Ishikawa (cell line): ENCODE results near the gene PRKCH.
A peak's percentile ranks its signal among the peaks of the same experiment; 100 is the strongest.

Experiments
- CEBPB ChIP-seq: IDR thresholded peaks from 2 replicates; pipeline ENCODE4 v1.6.1; 2012
- CREB1 ChIP-seq: IDR thresholded peaks from 2 replicates; pipeline ENCODE4 v1.6.1; 2012; ENCODE audit warnings: low read depth
- EGR1 ChIP-seq: IDR thresholded peaks from 2 replicates; pipeline ENCODE4 v1.6.1; 2012
- EP300 ChIP-seq: IDR thresholded peaks from 2 replicates; pipeline ENCODE4 v1.6.1; 2012; ENCODE audit warnings: borderline replicate concordance
- FOXM1 ChIP-seq: IDR thresholded peaks from 2 replicates; pipeline ENCODE4 v1.6.1; 2012; ENCODE audit warnings: low read depth, borderline replicate concordance
- NFIC ChIP-seq: IDR thresholded peaks from 2 replicates; pipeline ENCODE4 v1.6.1; 2012
- RAD21 ChIP-seq: IDR thresholded peaks from 2 replicates; pipeline ENCODE4 v1.6.1; 2012; ENCODE audit warnings: low read depth
- TAF1 ChIP-seq: IDR thresholded peaks from 2 replicates; pipeline ENCODE4 v1.6.1; 2012; ENCODE audit warnings: low read depth, mild to moderate bottlenecking
- TCF12 ChIP-seq: IDR thresholded peaks from 2 replicates; pipeline ENCODE4 v1.6.1; 2012; ENCODE audit warnings: low read depth
- TEAD4 ChIP-seq: IDR thresholded peaks from 2 replicates; pipeline ENCODE4 v1.6.1; 2012
- YY1 ChIP-seq: IDR thresholded peaks from 2 replicates; pipeline ENCODE4 v1.6.1; 2012; ENCODE audit warnings: low read depth
- ZBTB7A ChIP-seq: IDR thresholded peaks from 2 replicates; pipeline ENCODE4 v1.6.1; 2012; ENCODE audit warnings: low read depth
- TF ChIP-seq, protein P1 (sequence below): IDR thresholded peaks from 2 replicates; pipeline ENCODE4 v1.6.1; 2012
- TF ChIP-seq, protein P2 (sequence below): IDR thresholded peaks from 2 replicates; pipeline ENCODE4 v1.6.1; 2012
- TF ChIP-seq, protein P3 (sequence below): IDR thresholded peaks from 2 replicates; pipeline ENCODE4 v1.6.1; 2012; ENCODE audit warnings: low read depth, mild to moderate bottlenecking

The PRKCH gene

DNA sequence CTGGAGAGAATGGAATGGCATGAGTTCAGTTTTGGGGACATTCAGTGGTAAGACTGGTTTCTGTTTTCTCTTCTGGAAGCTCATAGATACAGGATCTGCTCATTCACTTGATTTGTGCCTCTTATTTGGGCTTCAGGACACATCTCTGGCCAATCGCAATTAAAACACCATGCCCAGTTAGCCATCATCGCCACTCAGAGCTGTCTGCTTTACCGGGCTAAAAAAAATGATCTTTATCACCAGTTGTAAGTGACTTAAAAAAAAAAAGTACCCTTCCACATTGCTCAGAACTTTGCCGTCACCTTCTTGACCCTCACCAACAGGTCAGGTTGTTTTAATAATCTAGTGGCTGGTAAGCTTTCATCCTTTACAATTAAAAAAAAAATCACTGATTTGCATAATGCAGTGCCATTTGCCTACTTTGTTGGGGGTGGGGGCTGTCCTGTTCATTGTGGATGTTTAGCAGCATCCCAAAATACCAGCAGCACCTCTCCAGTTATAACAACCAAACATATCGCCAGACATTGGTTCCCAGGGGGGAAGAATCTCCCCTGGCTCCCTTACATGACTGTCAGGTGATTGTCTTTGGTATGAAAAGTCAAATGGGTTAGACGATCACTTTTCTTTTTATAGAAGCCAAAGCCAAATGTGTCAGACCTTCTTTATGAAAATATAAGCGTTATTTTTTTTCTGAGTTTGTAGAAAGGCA is 150.1 kb downstream of the PRKCH start:
- TF ChIP-seq TAF1 (no peak), YY1 (no peak), CREB1 (no peak), EGR1 (no peak), EP300 (no peak)
- TF ChIP-seq, protein P1, sequence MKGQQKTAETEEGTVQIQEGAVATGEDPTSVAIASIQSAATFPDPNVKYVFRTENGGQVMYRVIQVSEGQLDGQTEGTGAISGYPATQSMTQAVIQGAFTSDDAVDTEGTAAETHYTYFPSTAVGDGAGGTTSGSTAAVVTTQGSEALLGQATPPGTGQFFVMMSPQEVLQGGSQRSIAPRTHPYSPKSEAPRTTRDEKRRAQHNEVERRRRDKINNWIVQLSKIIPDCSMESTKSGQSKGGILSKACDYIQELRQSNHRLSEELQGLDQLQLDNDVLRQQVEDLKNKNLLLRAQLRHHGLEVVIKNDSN: no peak
- TF ChIP-seq, protein P2, sequence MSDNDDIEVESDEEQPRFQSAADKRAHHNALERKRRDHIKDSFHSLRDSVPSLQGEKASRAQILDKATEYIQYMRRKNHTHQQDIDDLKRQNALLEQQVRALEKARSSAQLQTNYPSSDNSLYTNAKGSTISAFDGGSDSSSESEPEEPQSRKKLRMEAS: no peak

DNA sequence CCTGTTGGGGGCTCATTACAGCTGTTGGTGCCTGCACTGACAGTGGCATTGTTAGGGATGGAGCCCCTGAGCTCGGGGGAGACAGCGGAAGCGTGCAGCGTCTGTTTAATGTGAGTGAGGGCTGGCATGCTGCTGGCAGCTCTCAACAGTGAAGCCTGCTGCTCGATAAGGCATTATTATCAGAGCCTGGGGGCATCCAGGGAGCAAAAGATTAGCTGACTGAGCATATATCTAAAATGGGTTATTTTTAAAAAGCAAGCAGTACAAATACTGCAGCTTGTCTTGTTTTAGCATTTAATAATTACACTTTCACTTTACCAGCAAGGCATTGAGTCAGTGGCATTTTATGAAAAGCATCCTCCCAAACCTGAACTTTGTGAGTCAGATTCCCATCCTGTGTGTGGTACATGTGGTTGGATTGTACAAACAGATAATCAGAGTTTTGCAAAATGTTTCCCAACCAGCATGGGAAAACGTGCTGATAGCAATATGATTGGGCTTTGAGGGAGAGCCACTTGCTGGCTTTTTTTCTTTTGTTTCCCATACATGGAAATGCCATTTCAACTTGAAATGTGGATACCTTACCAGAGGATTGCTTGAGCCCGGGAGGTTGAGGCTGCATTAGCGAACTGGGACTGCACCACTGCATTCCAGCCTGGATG is 150.8 kb downstream of the PRKCH start:
- TF ChIP-seq YY1: no peak
- no peak for TF ChIP-seq EP300
- no peak for TF ChIP-seq TCF12

DNA sequence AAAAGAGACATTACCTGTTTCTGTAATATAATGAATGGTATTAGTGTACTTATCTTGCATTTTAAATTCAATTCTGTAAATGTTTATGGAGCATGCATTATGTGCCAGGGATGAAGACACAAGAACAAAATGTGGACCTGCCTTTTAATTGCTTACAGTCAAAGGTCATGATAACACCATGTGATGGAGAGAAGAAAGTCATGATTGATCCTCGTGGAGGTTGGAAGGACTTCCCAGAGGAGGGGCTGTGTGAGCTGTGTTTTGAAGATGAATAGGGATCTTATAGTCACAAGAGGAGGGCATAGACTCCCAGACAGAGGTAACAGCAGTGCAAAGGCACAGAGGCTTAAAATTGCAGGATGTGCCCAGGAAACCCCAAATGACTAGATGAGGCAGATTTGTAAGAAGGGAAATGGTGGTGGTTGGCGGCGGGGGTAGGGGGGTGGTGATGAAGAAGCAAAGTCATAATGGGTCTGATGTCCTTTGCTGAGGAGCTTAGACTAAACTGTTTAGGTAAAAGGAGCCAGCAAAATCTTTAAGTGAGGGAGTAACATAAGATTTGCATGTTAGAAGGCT is 151.5 kb downstream of the PRKCH start:
- TF ChIP-seq TAF1 (no peak), EGR1 (no peak), YY1 (no peak), TCF12 (no peak), RAD21 (no peak), NFIC (no peak), TEAD4 (no peak)

DNA sequence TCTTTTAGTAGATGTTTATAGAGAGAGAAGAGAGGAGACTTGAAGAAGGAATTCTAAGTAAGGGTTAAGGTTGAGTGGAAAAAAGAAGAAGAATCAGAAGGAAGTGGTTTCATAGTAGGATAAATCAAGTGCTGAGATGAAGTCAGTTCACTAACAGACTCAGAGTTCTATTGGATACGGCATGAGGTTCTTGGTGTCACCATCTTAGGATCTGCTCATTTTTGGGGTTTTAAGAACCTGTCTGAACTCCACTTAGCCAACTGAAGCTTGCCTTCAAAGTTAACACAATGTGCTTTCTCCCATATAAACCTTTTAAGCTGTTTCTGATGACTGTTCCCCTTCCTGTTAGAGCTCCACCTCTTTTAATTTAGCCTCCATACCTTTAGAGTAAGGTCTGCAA is 152.6 kb downstream of the PRKCH start:
- TF ChIP-seq, protein P3, sequence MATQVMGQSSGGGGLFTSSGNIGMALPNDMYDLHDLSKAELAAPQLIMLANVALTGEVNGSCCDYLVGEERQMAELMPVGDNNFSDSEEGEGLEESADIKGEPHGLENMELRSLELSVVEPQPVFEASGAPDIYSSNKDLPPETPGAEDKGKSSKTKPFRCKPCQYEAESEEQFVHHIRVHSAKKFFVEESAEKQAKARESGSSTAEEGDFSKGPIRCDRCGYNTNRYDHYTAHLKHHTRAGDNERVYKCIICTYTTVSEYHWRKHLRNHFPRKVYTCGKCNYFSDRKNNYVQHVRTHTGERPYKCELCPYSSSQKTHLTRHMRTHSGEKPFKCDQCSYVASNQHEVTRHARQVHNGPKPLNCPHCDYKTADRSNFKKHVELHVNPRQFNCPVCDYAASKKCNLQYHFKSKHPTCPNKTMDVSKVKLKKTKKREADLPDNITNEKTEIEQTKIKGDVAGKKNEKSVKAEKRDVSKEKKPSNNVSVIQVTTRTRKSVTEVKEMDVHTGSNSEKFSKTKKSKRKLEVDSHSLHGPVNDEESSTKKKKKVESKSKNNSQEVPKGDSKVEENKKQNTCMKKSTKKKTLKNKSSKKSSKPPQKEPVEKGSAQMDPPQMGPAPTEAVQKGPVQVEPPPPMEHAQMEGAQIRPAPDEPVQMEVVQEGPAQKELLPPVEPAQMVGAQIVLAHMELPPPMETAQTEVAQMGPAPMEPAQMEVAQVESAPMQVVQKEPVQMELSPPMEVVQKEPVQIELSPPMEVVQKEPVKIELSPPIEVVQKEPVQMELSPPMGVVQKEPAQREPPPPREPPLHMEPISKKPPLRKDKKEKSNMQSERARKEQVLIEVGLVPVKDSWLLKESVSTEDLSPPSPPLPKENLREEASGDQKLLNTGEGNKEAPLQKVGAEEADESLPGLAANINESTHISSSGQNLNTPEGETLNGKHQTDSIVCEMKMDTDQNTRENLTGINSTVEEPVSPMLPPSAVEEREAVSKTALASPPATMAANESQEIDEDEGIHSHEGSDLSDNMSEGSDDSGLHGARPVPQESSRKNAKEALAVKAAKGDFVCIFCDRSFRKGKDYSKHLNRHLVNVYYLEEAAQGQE: no peak
- TF ChIP-seq, protein P2: no peak
- TF ChIP-seq TEAD4 (no peak), EP300 (no peak), NFIC (no peak), ZBTB7A (no peak), CEBPB (no peak), CREB1 (no peak), EGR1 (no peak), TAF1 (no peak), FOXM1 (no peak), TCF12 (no peak)
- TF ChIP-seq, protein P1: no peak

DNA sequence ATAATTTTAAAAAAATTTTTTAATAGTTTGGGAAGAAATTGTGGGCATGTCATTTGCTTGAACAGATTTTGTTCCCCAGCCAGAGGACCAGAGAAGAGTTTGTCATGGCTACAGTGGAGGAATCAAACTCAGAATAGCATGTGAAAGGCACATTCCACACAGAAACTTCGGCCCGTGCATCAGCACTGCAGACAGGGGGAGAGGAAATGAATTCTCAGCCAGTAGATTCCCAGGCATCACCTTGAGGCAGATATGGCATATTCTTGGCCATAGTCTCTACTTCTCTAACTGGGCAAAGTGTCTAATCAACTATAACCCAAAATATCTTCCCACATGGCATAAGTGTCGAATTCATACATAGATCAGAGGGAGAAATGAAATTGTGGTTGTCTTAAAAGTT is 153.3 kb downstream of the PRKCH start:
- TF ChIP-seq, protein P3: no peak
- no peak for TF ChIP-seq TEAD4
- no peak for TF ChIP-seq ZBTB7A
- no peak for TF ChIP-seq TAF1
- TF ChIP-seq EP300: no peak

DNA sequence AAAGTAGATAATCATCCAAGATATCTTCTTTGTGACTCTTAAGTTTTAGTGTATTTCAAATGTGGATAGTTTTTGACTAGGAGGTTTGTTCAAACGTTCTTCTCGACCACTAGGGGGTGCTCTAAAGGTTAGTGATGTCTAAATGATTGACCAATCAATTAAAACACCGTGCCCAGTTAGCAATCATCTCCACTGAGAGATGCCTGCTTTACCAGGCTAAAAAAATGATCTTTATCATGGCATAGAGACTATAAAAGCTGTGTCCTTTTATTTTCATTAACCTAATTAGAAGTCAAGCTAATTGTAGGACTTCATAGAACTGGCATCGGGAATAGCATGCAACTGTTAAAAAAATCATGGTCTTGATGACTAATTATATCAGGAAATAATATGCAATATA is 153.9 kb downstream of the PRKCH start:
- peak; percentile 70 for TF ChIP-seq RAD21
- no peak for TF ChIP-seq TAF1
- TF ChIP-seq EP300: no peak
- 0 out of 2 replicates have a peak, but pooled peaks have one; percentile 20 for TF ChIP-seq CEBPB
